ENCODE measurements around the gene DGKG.

DNA sequence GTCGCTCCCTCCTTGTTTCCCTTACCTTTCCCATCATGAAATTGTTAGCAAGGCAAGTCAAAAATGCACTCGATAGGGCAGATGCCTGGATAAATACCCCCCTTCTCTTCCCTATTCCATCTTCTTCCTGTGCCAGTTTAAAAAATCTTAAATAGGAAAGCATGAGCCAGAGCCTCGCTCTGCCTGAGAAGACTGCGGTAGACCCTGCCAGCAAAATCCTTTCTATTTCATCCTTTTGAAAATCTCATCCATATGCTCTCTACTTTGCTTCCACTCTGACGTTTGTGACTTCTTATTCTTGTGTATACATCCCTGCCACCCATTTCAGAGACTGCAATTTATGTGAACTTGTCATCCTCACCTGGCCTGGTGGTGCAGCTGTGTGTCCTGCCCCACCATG, 138.6 kb downstream of the DGKG start:
- TF ChIP-seq POLR2A (IDR thresholded peaks at IDR 0.05; ENCODE audit: low read depth, low read length) (no peak), POU2F2 (IDR thresholded peaks at IDR 0.05; ENCODE audit: low read depth, low read length) (no peak), TAF1 (IDR thresholded peaks at IDR 0.05; ENCODE audit: low read depth, low read length) (no peak), PAX5 (IDR thresholded peaks at IDR 0.05; ENCODE audit: insufficient read depth, low read length, severe bottlenecking) (no peak), POLR2AphosphoS5 (IDR thresholded peaks at IDR 0.05; ENCODE audit: low read depth, low read length) (no peak)
